Measurements from ENCODE around the gene AKAP8.

The AKAP8 gene

GRCh38 chr19:15331419-15332310 lies 47.9 kb downstream of the AKAP8 start:
- Histone ChIP-seq H3K9me3 (ENCODE audit: control insufficient read depth, low read length) (no peaks in the 10 kb centered on the region), H3K4me1 (ENCODE audit: control insufficient read depth, insufficient read depth, low read length, poor library complexity, severe bottlenecking) (peaks cover 34% of the 10 kb centered on the region), H3K27ac (ENCODE audit: low read depth, low read length, severe bottlenecking) (peak overlapping the region; percentile 95), H3K36me3 (ENCODE audit: control insufficient read depth, insufficient read depth, low read length) (no peaks in the 10 kb centered on the region), H3K4me3 (ENCODE audit: extremely low read depth, insufficient read depth, low read length, poor library complexity, severe bottlenecking) (peak overlapping the region; percentile 88)
- 1% methylated on average over 60 to 69 of the region's 122 CpGs for WGBS, 2 experiments (ENCODE audit: insufficient coverage in 2 of 2)

GRCh38 chr19:15330801-15331418 lies 48.7 kb downstream of the AKAP8 start:
- Histone ChIP-seq H3K9me3 (ENCODE audit: control insufficient read depth, low read length) (no peaks in the 10 kb centered on the region), H3K27ac (ENCODE audit: low read depth, low read length, severe bottlenecking) (peak overlapping the region; percentile 95), H3K4me1 (ENCODE audit: control insufficient read depth, insufficient read depth, low read length, poor library complexity, severe bottlenecking) (peaks cover 41% of the 10 kb centered on the region), H3K4me3 (ENCODE audit: extremely low read depth, insufficient read depth, low read length, poor library complexity, severe bottlenecking) (peak overlapping the region; percentile 88), H3K36me3 (ENCODE audit: control insufficient read depth, insufficient read depth, low read length) (no peaks in the 10 kb centered on the region)
- WGBS, 2 experiments (ENCODE audit: insufficient coverage in 2 of 2): 10 to 18% methylated on average over 7 to 11 of the region's 17 CpGs

- H3K27ac ChIP-seq (ENCODE audit: low read depth, low read length, severe bottlenecking): no peak overlapping the region
- no peak overlapping the region for H3K4me3 ChIP-seq (ENCODE audit: extremely low read depth, insufficient read depth, low read length, poor library complexity, severe bottlenecking)
- WGBS, 2 experiments (ENCODE audit: insufficient coverage in 2 of 2): 92 to 95% methylated on average over 10 of the region's 10 CpGs
- peaks cover 47% of the 10 kb centered on the region for H3K4me1 ChIP-seq (ENCODE audit: control insufficient read depth, insufficient read depth, low read length, poor library complexity, severe bottlenecking)
- H3K36me3 ChIP-seq (ENCODE audit: control insufficient read depth, insufficient read depth, low read length): peaks cover 11% of the 10 kb centered on the region
- no peaks in the 10 kb centered on the region for H3K9me3 ChIP-seq (ENCODE audit: control insufficient read depth, low read length)
Measured at GRCh38 chr19:15328312-15328711, 51.3 kb downstream of the AKAP8 start.

- Histone ChIP-seq H3K4me1 (ENCODE audit: control insufficient read depth, insufficient read depth, low read length, poor library complexity, severe bottlenecking) (peaks cover 36% of the 10 kb centered on the region), H3K4me3 (ENCODE audit: extremely low read depth, insufficient read depth, low read length, poor library complexity, severe bottlenecking) (no peak overlapping the region), H3K9me3 (ENCODE audit: control insufficient read depth, low read length) (no peaks in the 10 kb centered on the region), H3K27ac (ENCODE audit: low read depth, low read length, severe bottlenecking) (no peak overlapping the region), H3K36me3 (ENCODE audit: control insufficient read depth, insufficient read depth, low read length) (peaks cover 14% of the 10 kb centered on the region)
- WGBS, 2 experiments (ENCODE audit: insufficient coverage in 2 of 2): 75 to 83% methylated on average over 4 of the region's 6 CpGs
Measured at GRCh38 chr19:15324791-15325519, 54.6 kb downstream of the AKAP8 start.

- no peak overlapping the region for H3K27ac ChIP-seq (ENCODE audit: low read depth, low read length, severe bottlenecking)
- 94 to 100% methylated on average over 1 to 3 of the region's 5 CpGs for WGBS, 2 experiments (ENCODE audit: insufficient coverage in 2 of 2)
Measured at GRCh38 chr19:15323496-15324235, 55.9 kb downstream of the AKAP8 start.

GRCh38 chr19:15321739-15322138 lies 57.8 kb downstream of the AKAP8 start:
- Histone ChIP-seq H3K27ac (ENCODE audit: low read depth, low read length, severe bottlenecking) (no peak overlapping the region), H3K4me3 (ENCODE audit: extremely low read depth, insufficient read depth, low read length, poor library complexity, severe bottlenecking) (no peak overlapping the region), H3K4me1 (ENCODE audit: control insufficient read depth, insufficient read depth, low read length, poor library complexity, severe bottlenecking) (peaks cover 35% of the 10 kb centered on the region), H3K36me3 (ENCODE audit: control insufficient read depth, insufficient read depth, low read length) (peaks cover 20% of the 10 kb centered on the region), H3K9me3 (ENCODE audit: control insufficient read depth, low read length) (no peaks in the 10 kb centered on the region)
- 94 to 100% methylated on average over 2 of the region's 2 CpGs for WGBS, 2 experiments (ENCODE audit: insufficient coverage in 2 of 2)

More at GRCh38 chr19:15323496-15324235, 55.9 kb downstream of the AKAP8 start:
- Histone ChIP-seq H3K9me3 (ENCODE audit: control insufficient read depth, low read length) (no peaks in the 10 kb centered on the region), H3K36me3 (ENCODE audit: control insufficient read depth, insufficient read depth, low read length) (peaks cover 14% of the 10 kb centered on the region), H3K4me1 (ENCODE audit: control insufficient read depth, insufficient read depth, low read length, poor library complexity, severe bottlenecking) (peaks cover 30% of the 10 kb centered on the region), H3K4me3 (ENCODE audit: extremely low read depth, insufficient read depth, low read length, poor library complexity, severe bottlenecking) (no peak overlapping the region)

GRCh38 chr19:15320116-15320515 lies 59.5 kb downstream of the AKAP8 start:
- H3K4me3 ChIP-seq (ENCODE audit: extremely low read depth, insufficient read depth, low read length, poor library complexity, severe bottlenecking): no peak overlapping the region
- WGBS, 2 experiments (ENCODE audit: insufficient coverage in 2 of 2): 94 to 100% methylated on average over 2 to 3 of the region's 4 CpGs
- H3K9me3 ChIP-seq (ENCODE audit: control insufficient read depth, low read length): no peaks in the 10 kb centered on the region
- H3K4me1 ChIP-seq (ENCODE audit: control insufficient read depth, insufficient read depth, low read length, poor library complexity, severe bottlenecking): peaks cover 25% of the 10 kb centered on the region
- H3K27ac ChIP-seq (ENCODE audit: low read depth, low read length, severe bottlenecking): no peak overlapping the region
- H3K36me3 ChIP-seq (ENCODE audit: control insufficient read depth, insufficient read depth, low read length): peaks cover 22% of the 10 kb centered on the region

- Histone ChIP-seq H3K9me3 (ENCODE audit: control insufficient read depth, low read length) (no peaks in the 10 kb centered on the region), H3K4me3 (ENCODE audit: extremely low read depth, insufficient read depth, low read length, poor library complexity, severe bottlenecking) (no peak overlapping the region), H3K4me1 (ENCODE audit: control insufficient read depth, insufficient read depth, low read length, poor library complexity, severe bottlenecking) (peaks cover 23% of the 10 kb centered on the region), H3K27ac (ENCODE audit: low read depth, low read length, severe bottlenecking) (no peak overlapping the region), H3K36me3 (ENCODE audit: control insufficient read depth, insufficient read depth, low read length) (peaks cover 25% of the 10 kb centered on the region)
- 90 to 98% methylated on average over 4 to 5 of the region's 6 CpGs for WGBS, 2 experiments (ENCODE audit: insufficient coverage in 2 of 2)
Measured at GRCh38 chr19:15318241-15318691, 61.3 kb downstream of the AKAP8 start.

GRCh38 chr19:15317392-15318071 lies 62.1 kb downstream of the AKAP8 start:
- H3K4me3 ChIP-seq (ENCODE audit: extremely low read depth, insufficient read depth, low read length, poor library complexity, severe bottlenecking): no peak overlapping the region

More at GRCh38 chr19:15317392-15318071, 62.1 kb downstream of the AKAP8 start:
- WGBS, 2 experiments (ENCODE audit: insufficient coverage in 2 of 2): 86 to 93% methylated on average over 2 of the region's 3 CpGs
- Histone ChIP-seq H3K36me3 (ENCODE audit: control insufficient read depth, insufficient read depth, low read length) (peaks cover 28% of the 10 kb centered on the region), H3K27ac (ENCODE audit: low read depth, low read length, severe bottlenecking) (no peak overlapping the region), H3K9me3 (ENCODE audit: control insufficient read depth, low read length) (no peaks in the 10 kb centered on the region), H3K4me1 (ENCODE audit: control insufficient read depth, insufficient read depth, low read length, poor library complexity, severe bottlenecking) (peaks cover 23% of the 10 kb centered on the region)
